ENCODE measurements around the gene TUBB2B.

DNA sequence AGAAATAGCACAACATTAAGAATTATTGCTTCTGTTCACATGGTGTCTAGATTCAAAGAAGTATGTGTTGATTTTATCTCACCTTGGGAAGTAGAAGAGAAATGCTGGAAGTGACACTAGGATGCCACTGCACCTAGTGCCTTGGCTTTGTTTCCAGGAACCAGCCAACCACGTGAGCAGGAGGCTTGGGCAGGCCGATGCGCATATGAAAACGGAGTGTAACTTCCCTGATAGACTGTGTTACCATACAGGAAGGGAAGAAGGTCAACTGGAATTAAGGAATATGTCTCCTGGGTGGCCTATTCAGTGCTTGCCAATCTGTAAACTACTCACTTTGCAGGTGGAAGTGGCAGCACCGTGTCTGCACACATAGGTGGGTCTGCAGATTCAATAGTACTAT is 28.1 kb downstream of the TUBB2B start:
- TF ChIP-seq POLR2AphosphoS5 (IDR thresholded peaks at IDR 0.05; ENCODE audit: low read depth, low read length) (no peak), SP1 (IDR thresholded peaks at IDR 0.05; ENCODE audit: low read depth) (no peak), YY1 (IDR thresholded peaks at IDR 0.05; ENCODE audit: extremely low read depth, insufficient replicate concordance, low read depth, low read length) (no peak), POLR2A (IDR thresholded peaks at IDR 0.05; ENCODE audit: borderline replicate concordance, extremely low read depth, insufficient read depth, insufficient read length) (no peak), CEBPB (IDR thresholded peaks at IDR 0.05; ENCODE audit: low read depth) (no peak)

All from HCT116 (cell line).